ENCODE measurements around the gene IZUMO1.
A peak's percentile ranks its signal among the peaks of the same experiment; 100 is the strongest.

IZUMO1 gene

GRCh38 chr19:48713041-48713863 lies 33.5 kb downstream of the IZUMO1 start:
- peak overlapping the region; percentile 56 for H3K27ac ChIP-seq (ENCODE audit: insufficient read depth, low read length, poor library complexity, severe bottlenecking)
- no peak for DNase-seq

GRCh38 chr19:48711106-48711662 lies 35.5 kb downstream of the IZUMO1 start:
- no peaks in the 10 kb centered on the region for H3K36me3 ChIP-seq (ENCODE audit: control insufficient read depth, insufficient read depth, low read length)
- H3K27me3 ChIP-seq (replicated peaks; ENCODE audit: control insufficient read depth, insufficient read depth, low read length, poor library complexity, severe bottlenecking): no peaks in the 10 kb centered on the region
- peaks cover 16% of the 10 kb centered on the region for H3K4me1 ChIP-seq (ENCODE audit: control insufficient read depth, insufficient read depth, low read length, poor library complexity, severe bottlenecking)
- H3K27ac ChIP-seq (ENCODE audit: insufficient read depth, low read length, poor library complexity, severe bottlenecking): no peak overlapping the region
- no peak for DNase-seq
- no peak overlapping the region for H3K4me3 ChIP-seq (ENCODE audit: insufficient read depth, low read depth, low read length, poor library complexity, severe bottlenecking)
- no peaks in the 10 kb centered on the region for H3K9me3 ChIP-seq (ENCODE audit: control insufficient read depth, low read length)

More at GRCh38 chr19:48713041-48713863, 33.5 kb downstream of the IZUMO1 start:
- no peaks in the 10 kb centered on the region for H3K27me3 ChIP-seq (replicated peaks; ENCODE audit: control insufficient read depth, insufficient read depth, low read length, poor library complexity, severe bottlenecking)
- H3K4me3 ChIP-seq (ENCODE audit: insufficient read depth, low read depth, low read length, poor library complexity, severe bottlenecking): peak overlapping the region; percentile 89
- no peaks in the 10 kb centered on the region for H3K36me3 ChIP-seq (ENCODE audit: control insufficient read depth, insufficient read depth, low read length)
- peaks cover 16% of the 10 kb centered on the region for H3K4me1 ChIP-seq (ENCODE audit: control insufficient read depth, insufficient read depth, low read length, poor library complexity, severe bottlenecking)
- H3K9me3 ChIP-seq (ENCODE audit: control insufficient read depth, low read length): no peaks in the 10 kb centered on the region

- H3K36me3 ChIP-seq (ENCODE audit: control insufficient read depth, insufficient read depth, low read length): no peaks in the 10 kb centered on the region
- H3K27ac ChIP-seq (ENCODE audit: insufficient read depth, low read length, poor library complexity, severe bottlenecking): no peak overlapping the region
- H3K27me3 ChIP-seq (replicated peaks; ENCODE audit: control insufficient read depth, insufficient read depth, low read length, poor library complexity, severe bottlenecking): no peaks in the 10 kb centered on the region
- H3K4me3 ChIP-seq (ENCODE audit: insufficient read depth, low read depth, low read length, poor library complexity, severe bottlenecking): no peak overlapping the region
- H3K9me3 ChIP-seq (ENCODE audit: control insufficient read depth, low read length): no peaks in the 10 kb centered on the region
- peaks cover 6% of the 10 kb centered on the region for H3K4me1 ChIP-seq (ENCODE audit: control insufficient read depth, insufficient read depth, low read length, poor library complexity, severe bottlenecking)
- DNase-seq: no peak
Observed at GRCh38 chr19:48708471-48708870, 38.2 kb downstream of the IZUMO1 start.

GRCh38 chr19:48705431-48705830 lies 41.3 kb downstream of the IZUMO1 start:
- H3K36me3 ChIP-seq (ENCODE audit: control insufficient read depth, insufficient read depth, low read length): no peaks in the 10 kb centered on the region
- no peak for DNase-seq
- no peak overlapping the region for H3K27ac ChIP-seq (ENCODE audit: insufficient read depth, low read length, poor library complexity, severe bottlenecking)
- no peaks in the 10 kb centered on the region for H3K9me3 ChIP-seq (ENCODE audit: control insufficient read depth, low read length)
- no peaks in the 10 kb centered on the region for H3K27me3 ChIP-seq (replicated peaks; ENCODE audit: control insufficient read depth, insufficient read depth, low read length, poor library complexity, severe bottlenecking)
- H3K4me1 ChIP-seq (ENCODE audit: control insufficient read depth, insufficient read depth, low read length, poor library complexity, severe bottlenecking): no peaks in the 10 kb centered on the region
- no peak overlapping the region for H3K4me3 ChIP-seq (ENCODE audit: insufficient read depth, low read depth, low read length, poor library complexity, severe bottlenecking)

- Histone ChIP-seq H3K4me1 (ENCODE audit: control insufficient read depth, insufficient read depth, low read length, poor library complexity, severe bottlenecking) (no peaks in the 10 kb centered on the region), H3K9me3 (ENCODE audit: control insufficient read depth, low read length) (no peaks in the 10 kb centered on the region), H3K27me3 (replicated peaks; ENCODE audit: control insufficient read depth, insufficient read depth, low read length, poor library complexity, severe bottlenecking) (no peaks in the 10 kb centered on the region), H3K36me3 (ENCODE audit: control insufficient read depth, insufficient read depth, low read length) (no peaks in the 10 kb centered on the region), H3K27ac (ENCODE audit: insufficient read depth, low read length, poor library complexity, severe bottlenecking) (no peak overlapping the region), H3K4me3 (ENCODE audit: insufficient read depth, low read depth, low read length, poor library complexity, severe bottlenecking) (no peak overlapping the region)
- no peak for DNase-seq
Observed at GRCh38 chr19:48703316-48703715, 43.4 kb downstream of the IZUMO1 start.

GRCh38 chr19:48702701-48703100 lies 44.0 kb downstream of the IZUMO1 start:
- no peaks in the 10 kb centered on the region for H3K36me3 ChIP-seq (ENCODE audit: control insufficient read depth, insufficient read depth, low read length)
- DNase-seq: no peak
- no peaks in the 10 kb centered on the region for H3K9me3 ChIP-seq (ENCODE audit: control insufficient read depth, low read length)
- H3K27ac ChIP-seq (ENCODE audit: insufficient read depth, low read length, poor library complexity, severe bottlenecking): no peak overlapping the region
- no peak overlapping the region for H3K4me3 ChIP-seq (ENCODE audit: insufficient read depth, low read depth, low read length, poor library complexity, severe bottlenecking)
- H3K4me1 ChIP-seq (ENCODE audit: control insufficient read depth, insufficient read depth, low read length, poor library complexity, severe bottlenecking): no peaks in the 10 kb centered on the region
- H3K27me3 ChIP-seq (replicated peaks; ENCODE audit: control insufficient read depth, insufficient read depth, low read length, poor library complexity, severe bottlenecking): no peaks in the 10 kb centered on the region

GRCh38 chr19:48698046-48698445 lies 48.7 kb downstream of the IZUMO1 start:
- Histone ChIP-seq H3K4me1 (ENCODE audit: control insufficient read depth, insufficient read depth, low read length, poor library complexity, severe bottlenecking) (peaks cover 8% of the 10 kb centered on the region), H3K27ac (ENCODE audit: insufficient read depth, low read length, poor library complexity, severe bottlenecking) (no peak overlapping the region), H3K36me3 (ENCODE audit: control insufficient read depth, insufficient read depth, low read length) (no peaks in the 10 kb centered on the region), H3K27me3 (replicated peaks; ENCODE audit: control insufficient read depth, insufficient read depth, low read length, poor library complexity, severe bottlenecking) (peaks cover 7% of the 10 kb centered on the region), H3K9me3 (ENCODE audit: control insufficient read depth, low read length) (no peaks in the 10 kb centered on the region), H3K4me3 (ENCODE audit: insufficient read depth, low read depth, low read length, poor library complexity, severe bottlenecking) (no peak overlapping the region)
- DNase-seq: no peak

- Histone ChIP-seq H3K4me3 (ENCODE audit: insufficient read depth, low read depth, low read length, poor library complexity, severe bottlenecking) (no peak overlapping the region), H3K36me3 (ENCODE audit: control insufficient read depth, insufficient read depth, low read length) (no peaks in the 10 kb centered on the region), H3K27ac (ENCODE audit: insufficient read depth, low read length, poor library complexity, severe bottlenecking) (no peak overlapping the region), H3K4me1 (ENCODE audit: control insufficient read depth, insufficient read depth, low read length, poor library complexity, severe bottlenecking) (peaks cover 8% of the 10 kb centered on the region), H3K9me3 (ENCODE audit: control insufficient read depth, low read length) (no peaks in the 10 kb centered on the region), H3K27me3 (replicated peaks; ENCODE audit: control insufficient read depth, insufficient read depth, low read length, poor library complexity, severe bottlenecking) (peaks cover 7% of the 10 kb centered on the region)
- no peak for DNase-seq
Observed at GRCh38 chr19:48696353-48697010, 50.2 kb downstream of the IZUMO1 start.

- Histone ChIP-seq H3K4me1 (ENCODE audit: control insufficient read depth, insufficient read depth, low read length, poor library complexity, severe bottlenecking) (peaks cover 8% of the 10 kb centered on the region), H3K9me3 (ENCODE audit: control insufficient read depth, low read length) (no peaks in the 10 kb centered on the region), H3K27me3 (replicated peaks; ENCODE audit: control insufficient read depth, insufficient read depth, low read length, poor library complexity, severe bottlenecking) (peaks cover 7% of the 10 kb centered on the region), H3K4me3 (ENCODE audit: insufficient read depth, low read depth, low read length, poor library complexity, severe bottlenecking) (no peak within 1 kb of the TSS), H3K36me3 (ENCODE audit: control insufficient read depth, insufficient read depth, low read length) (no peaks in the 10 kb centered on the region), H3K27ac (ENCODE audit: insufficient read depth, low read length, poor library complexity, severe bottlenecking) (no peak within 1 kb of the TSS)
- DNase-seq: no peak
Observed at GRCh38 chr19:48695743-48696352, 50.9 kb downstream of the IZUMO1 start, which contains the start of gene FUT2. Gene FUT2, plus strand, starts transcription at chr19:48695971. Its CDS starts 6,986 bp downstream, at chr19:48702957.
